Activated CD4-positive, alpha-beta T cell treated with anti-CD3 and anti-CD28 coated beads, Interleukin-2, amount 50 U/mL, for 4 hours (primary cell): ENCODE data around the gene LIAS.
"Not testable (repeated sequence)": the region's sequence is repeated elsewhere in the genome, so short reads cannot be mapped to it uniquely, and the experiment has no call there.

Experiments
- DNase-seq, 2 experiments: peaks; one replicate each; pipeline ENCODE4 v3.0.0-alpha.2; 2020

The LIAS gene

GRCh38 chr4:39453738-39454137 is 5.1 kb upstream of the LIAS start:
- no peak for DNase-seq

GRCh38 chr4:39455486-39455885 is 3.4 kb upstream of the LIAS start:
- no peak for DNase-seq

DNA sequence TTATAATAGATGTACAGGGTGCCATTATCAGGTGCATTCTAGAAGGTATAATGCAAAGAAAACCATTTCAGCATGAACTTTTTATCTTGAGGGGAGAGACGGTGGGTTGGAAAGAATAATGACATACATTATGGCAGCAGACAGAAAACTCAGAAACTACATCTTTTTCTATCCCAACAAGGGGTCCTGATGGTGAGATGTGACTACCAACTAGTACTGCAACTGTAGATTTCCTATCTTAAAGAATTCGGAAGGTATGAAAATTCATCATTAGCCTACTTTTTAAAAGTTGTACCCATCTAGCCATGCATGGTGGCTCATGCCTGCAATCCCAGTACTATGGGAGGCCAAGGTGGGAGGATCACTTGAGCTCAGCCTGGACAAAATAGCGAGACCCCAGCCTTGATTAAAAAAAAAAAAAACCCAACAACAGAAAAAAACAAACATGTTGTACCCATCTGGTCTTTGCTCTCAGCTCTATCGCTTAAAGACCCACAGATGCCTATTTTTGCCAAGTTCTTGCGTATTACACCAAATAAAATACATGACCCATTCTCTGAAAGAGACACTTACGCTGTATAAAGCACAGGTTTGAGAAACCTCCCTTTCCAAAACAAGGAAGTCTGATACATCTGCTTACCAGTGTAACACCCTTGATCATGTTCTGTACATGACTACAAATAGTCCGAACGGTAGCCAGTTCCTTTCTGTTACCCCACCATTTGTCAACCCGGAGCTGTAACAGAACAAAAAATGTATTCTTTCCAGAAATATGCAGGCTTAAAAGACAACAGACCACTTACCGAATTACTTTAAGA is 1.7 kb upstream of the LIAS start:
- DNase-seq, result no peak

DNA sequence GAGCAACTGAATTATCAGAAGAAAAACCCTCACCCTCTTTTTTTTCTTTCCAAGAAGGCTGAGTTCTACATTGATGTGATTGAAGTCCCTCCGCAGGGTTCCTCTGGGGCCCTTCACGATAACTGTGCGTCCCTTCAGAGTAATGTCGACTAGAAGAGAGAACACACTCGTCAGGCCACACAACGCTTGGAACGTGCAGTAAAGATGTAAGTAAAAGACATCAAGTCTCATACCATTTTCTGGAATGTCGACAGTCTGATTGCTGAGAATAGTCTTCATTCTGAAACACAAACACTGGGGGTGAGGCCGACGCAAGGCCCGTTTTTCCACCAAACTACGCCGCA is 723 bp upstream of the LIAS start:
- DNase-seq, result not testable (repeated sequence)

DNA sequence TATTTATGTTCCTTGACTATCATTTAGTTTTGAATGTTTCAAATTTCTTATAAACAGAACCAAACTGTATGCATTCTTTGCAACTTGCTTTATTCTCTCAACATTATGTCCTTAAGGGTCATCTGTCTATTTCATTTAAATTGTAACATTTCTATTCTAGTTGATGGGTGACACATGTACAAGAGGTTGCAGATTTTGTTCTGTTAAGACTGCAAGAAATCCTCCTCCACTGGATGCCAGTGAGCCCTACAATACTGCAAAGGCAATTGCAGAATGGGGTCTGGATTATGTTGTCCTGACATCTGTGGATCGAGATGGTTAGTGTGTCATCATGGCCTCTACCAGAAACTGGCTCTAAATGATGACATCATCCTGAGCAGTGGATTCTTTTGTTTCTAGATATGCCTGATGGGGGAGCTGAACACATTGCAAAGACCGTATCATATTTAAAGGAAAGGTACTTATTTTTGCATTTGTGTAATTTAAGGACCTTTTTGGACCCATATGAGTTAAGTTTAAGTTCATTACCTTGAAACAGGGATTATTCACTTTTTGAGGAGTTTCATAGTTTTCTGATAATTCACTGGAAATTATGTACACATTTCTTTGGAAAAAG is 6.1 kb downstream of the LIAS start:
- no peak for DNase-seq

GRCh38 chr4:39466747-39467146 is 7.9 kb downstream of the LIAS start:
- no peak for DNase-seq

DNA sequence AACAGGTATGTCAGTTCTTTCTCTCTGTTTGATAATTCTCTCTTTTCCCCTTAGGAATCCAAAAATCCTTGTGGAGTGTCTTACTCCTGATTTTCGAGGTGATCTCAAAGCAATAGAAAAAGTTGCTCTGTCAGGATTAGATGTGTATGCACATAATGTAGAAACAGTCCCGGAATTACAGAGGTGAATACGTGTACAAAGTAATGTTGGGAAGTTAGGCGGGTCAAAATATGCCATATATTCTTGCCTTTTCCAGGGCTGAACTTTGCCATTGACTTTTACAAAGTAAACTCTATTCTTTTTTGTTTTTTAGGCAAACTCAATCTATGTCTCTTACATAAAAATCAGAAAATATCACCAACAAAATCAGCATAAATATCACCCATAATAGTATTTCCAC is 8.6 kb downstream of the LIAS start:
- no peak for DNase-seq

- no peak for DNase-seq
These were observed 10.7 kb downstream of the LIAS start for GRCh38 chr4:39469429-39470077.

- DNase-seq, result no peak
These were observed 11.5 kb downstream of the LIAS start for GRCh38 chr4:39470402-39470801.

DNA sequence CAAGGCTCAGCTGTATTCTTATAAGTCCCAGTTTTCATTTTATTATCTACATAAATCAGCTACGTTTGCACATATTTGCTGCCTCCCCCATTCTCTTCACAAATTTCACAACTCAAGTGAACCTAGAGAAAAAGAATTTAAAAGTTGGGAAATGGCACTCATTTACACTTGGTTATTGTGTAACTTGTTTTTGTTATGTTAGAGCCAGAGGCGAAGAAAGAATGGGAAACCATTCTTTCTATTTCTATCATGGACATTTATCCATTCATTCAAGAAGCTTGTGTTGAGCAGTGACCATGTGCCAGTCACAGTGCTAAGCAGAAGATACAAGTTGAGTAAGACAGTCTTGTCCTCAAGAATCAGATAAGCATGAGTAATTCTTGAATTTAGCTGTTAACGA is 13.5 kb downstream of the LIAS start:
- DNase-seq, result no peak

DNA sequence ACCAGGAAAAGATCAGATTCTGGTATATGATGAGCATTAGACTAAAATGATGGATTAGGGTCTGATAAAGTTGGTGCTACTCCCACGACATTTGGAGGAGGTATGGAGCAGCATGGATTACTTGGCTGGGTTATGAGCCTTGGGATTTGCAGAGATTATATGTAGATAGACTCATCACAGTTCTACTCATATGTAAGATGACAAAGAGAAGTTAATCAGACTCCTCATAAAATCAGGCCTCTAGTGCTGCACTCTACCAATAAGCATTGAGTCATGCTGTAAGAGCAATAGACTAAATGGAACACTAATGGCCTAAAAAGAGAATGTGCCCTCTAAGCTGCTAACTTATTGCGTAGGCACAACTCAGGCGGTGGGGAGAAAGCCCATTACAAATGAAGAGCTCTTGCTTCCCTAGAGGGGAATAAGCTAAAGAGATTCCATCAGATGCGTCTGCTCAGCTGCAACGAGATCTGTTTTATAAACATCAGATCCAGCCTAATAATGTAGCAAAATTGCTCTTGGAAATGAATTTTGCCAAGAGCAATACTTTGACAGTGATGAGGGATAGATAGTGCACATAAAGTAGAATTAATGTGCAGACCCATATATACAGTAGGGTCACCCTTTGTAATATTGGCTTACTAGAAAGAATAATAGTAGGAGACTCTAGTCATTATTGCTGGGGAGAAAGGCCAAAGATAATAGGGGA is 17.5 kb downstream of the LIAS start:
- DNase-seq, result no peak

DNA sequence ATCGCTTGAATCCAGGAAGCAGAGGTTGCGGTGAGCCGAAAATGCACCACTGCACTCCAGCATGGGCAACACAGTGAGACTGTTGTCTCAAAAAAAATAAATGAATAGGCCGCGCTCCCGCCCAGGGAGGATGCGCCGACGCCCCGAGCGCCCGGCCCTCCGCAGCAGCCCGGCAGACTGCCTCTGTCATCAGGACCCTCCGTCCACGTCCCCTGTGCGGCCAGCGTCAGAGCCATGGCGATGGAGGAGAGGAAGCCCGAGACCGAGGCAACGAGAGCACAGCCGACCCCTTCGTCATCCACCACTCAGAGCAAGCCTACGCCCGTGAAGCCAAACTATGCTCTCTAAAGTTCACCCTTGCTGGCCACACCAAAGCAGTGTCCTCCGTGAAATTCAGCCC is 21.4 kb downstream of the LIAS start:
- DNase-seq, result no peak

- DNase-seq, result no peak
These were observed 22.2 kb downstream of the LIAS start for GRCh38 chr4:39480902-39481695.

- DNase-seq, result no peak
These were observed 25.9 kb downstream of the LIAS start for GRCh38 chr4:39484582-39485272.

GRCh38 chr4:39486221-39486804 is 27.5 kb downstream of the LIAS start:
- no peak for DNase-seq

DNA sequence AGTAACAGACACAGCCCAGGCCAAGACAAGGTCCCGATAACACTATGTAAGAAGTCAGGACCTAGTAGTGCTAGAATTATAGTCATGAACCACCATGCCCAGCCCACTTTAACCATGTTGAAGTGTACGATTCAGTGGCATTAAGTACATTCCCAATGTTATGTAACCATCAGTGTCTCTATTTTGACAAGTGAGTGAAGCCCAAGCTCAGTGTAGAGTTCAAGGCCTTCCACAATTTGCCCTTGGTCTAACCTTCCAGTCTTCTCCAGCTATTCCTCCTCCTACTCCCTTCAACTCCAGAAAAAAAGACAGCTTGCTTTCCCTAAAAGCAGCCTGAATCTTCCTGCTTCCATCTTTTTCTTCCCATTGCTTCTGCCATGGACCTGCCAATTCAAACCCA is 31.5 kb downstream of the LIAS start:
- no peak for DNase-seq

GRCh38 chr4:39494354-39494753 is 35.5 kb downstream of the LIAS start:
- DNase-seq, result no peak

GRCh38 chr4:39495446-39496213 is 36.8 kb downstream of the LIAS start:
- no peak for DNase-seq

DNA sequence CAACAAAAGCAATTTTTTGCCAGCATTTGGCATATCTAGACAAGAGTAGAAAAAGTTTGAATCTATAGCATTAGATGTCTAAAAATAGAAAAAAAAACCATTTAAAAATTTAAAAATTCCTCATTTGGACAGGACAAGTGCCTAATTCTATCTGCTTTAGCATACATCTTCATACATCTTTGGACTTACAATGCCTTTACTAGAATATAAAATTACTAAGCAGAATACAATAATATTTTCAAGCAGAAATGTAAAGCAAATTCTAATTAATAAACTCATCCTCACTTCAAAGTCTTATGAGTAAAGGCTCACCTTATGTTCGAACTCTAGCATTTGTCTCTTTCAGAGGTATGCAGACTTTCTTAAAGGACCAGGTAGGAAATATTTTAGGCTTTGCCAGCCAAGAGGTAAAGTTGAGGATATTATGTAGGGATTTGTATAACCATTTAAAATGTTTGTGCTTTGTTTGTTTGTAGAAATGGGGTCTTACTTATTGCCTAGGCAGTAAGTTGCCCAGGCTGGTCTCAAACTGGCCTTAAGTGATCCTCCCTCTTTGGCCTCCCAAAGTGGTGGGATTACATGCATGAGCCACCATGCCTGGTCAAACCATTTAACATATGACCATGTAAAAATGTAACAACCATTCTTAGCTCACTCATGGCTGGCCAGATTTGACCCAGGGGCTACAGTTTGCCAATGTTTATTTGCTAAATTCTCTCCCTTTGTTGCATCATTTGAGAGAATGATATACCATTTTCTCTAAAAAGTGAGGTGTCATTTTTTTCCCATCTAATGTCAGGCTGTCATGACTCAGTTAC is 39.3 kb downstream of the LIAS start:
- DNase-seq, result no peak

DNA sequence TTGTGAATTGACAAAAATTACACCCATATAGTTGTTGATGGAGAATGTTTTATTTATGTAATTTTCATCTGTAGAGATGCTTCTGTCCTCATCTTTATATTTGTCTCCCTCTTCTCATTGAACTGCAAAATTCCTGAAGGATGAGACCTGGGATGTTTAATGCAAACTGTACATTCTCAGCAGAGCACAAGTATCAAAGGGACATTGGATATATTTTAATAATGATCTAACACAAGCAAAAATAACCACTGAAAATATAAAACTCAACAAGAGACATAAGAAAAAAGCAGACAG is 39.8 kb downstream of the LIAS start:
- no peak for DNase-seq
